GM21360 (cell line): ENCODE data around the gene AMH.

Experiments
- ATAC-seq: cut with Tn5 transposase; IDR thresholded peaks from one replicate; pipeline ENCODE4 v1.9.1; 2021; ENCODE audit warnings: mild to moderate bottlenecking, moderate library complexity; ENCODE audit not compliant: unreplicated experiment

The AMH gene

GRCh38 chr19:2234996-2235380 is 14.1 kb upstream of the AMH start:
- ATAC-seq: no peak

GRCh38 chr19:2235381-2236063 is 13.6 kb upstream of the AMH start:
- peak; percentile 14 for ATAC-seq

GRCh38 chr19:2236064-2236313 is 13.1 kb upstream of the AMH start:
- ATAC-seq: no peak

GRCh38 chr19:2236314-2237050 is 12.6 kb upstream of the AMH start, which contains the start of the genes PLEKHJ1 and SF3A2:
Gene PLEKHJ1, minus strand, starts transcription at chr19:2236329. Its CDS starts 81 bp downstream, at chr19:2236248.
Gene SF3A2, plus strand, starts transcription at chr19:2236824. Its CDS starts 6,595 bp downstream, at chr19:2243419.
- ATAC-seq: peak; percentile 57

- no peak for ATAC-seq
Measured at GRCh38 chr19:2237051-2237868, 11.9 kb upstream of the AMH start.

GRCh38 chr19:2237869-2238153 is 11.3 kb upstream of the AMH start:
- no peak for ATAC-seq

GRCh38 chr19:2239173-2239572 is 9.9 kb upstream of the AMH start:
- ATAC-seq: no peak

- no peak for ATAC-seq
Measured at GRCh38 chr19:2239771-2240770, 9.1 kb upstream of the AMH start.

GRCh38 chr19:2240881-2241760 is 8.0 kb upstream of the AMH start:
- no peak for ATAC-seq

- no peak for ATAC-seq
Measured at GRCh38 chr19:2242092-2242537, 7.0 kb upstream of the AMH start.

GRCh38 chr19:2242816-2243215 is 6.3 kb upstream of the AMH start:
- ATAC-seq: no peak

GRCh38 chr19:2243274-2244124 is 5.6 kb upstream of the AMH start:
- no peak for ATAC-seq

- ATAC-seq: no peak
Measured at GRCh38 chr19:2244125-2244411, 5.1 kb upstream of the AMH start.

GRCh38 chr19:2244486-2244885 is 4.6 kb upstream of the AMH start:
- ATAC-seq: no peak

- no peak for ATAC-seq
Measured at GRCh38 chr19:2245273-2245672, 3.9 kb upstream of the AMH start.

GRCh38 chr19:2246014-2246620 is 3.0 kb upstream of the AMH start:
- ATAC-seq: no peak

- ATAC-seq: no peak
Measured at GRCh38 chr19:2246801-2247361, 2.2 kb upstream of the AMH start.

- no peak for ATAC-seq
Measured at GRCh38 chr19:2247433-2248101, 1.6 kb upstream of the AMH start.
